ENCODE data around the gene HSPG2.

DNA sequence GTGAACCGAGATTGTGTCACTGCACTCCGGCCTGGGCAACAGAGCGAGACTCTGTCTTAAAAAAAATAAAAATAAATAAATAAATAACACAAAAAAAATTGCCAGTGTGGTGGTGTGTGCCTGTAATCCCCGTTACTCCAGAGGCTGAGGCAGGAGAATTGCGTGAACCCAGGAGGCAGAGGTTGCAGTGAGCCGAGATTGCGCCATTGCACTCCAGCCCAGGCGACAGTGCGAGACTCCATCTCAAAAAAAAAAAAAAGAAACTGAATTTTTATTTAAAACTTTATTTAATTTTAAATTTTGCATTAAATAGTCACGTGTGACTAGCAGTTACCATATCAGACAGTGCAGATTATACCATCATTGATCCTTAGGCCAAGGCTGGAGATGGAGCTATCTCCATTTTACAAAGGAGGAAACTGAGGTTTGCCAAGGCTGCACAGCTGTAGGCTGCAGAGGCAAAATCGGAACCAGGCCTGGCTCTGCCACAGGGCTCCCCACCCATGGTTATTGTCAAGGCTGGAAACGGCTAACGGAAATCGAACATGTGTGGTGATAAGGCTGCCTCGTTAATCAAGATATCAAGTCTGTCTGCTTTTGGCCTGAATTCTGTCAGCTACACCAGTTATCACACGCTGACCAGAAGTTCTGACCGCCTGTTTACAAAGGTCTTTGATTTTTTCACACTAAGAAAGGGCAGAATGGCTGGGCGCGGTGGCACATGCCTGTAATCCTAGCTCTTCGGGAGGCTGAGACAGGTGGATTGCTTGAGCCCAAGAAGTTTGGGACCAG is 20.5 kb downstream of the HSPG2 start:
- TF ChIP-seq CTCF (conservative IDR thresholded peaks at IDR 0.05; ENCODE audit: low read length) (no peak), EZH2phosphoT487 (IDR thresholded peaks at IDR 0.05; ENCODE audit: borderline replicate concordance, low read depth, low read length) (no peak)
